HL-60 (cell line): Measurements from ENCODE around the gene LAMC2.

Experiments used
- TF ChIP-seq, protein P1 (sequence below): IDR thresholded peaks from one replicate; pipeline ENCODE4 v1.5.1; 2011; ENCODE audit warnings: low read length, control low read depth, inconsistent platforms; ENCODE audit not compliant: insufficient read depth
- TF ChIP-seq, protein P2 (sequence below): IDR thresholded peaks from 2 replicates; pipeline ENCODE4 v1.6.1; 2012; ENCODE audit warnings: low read depth; ENCODE audit not compliant: insufficient replicate concordance

GRCh38 chr1:183231545-183231944 lies 45.5 kb downstream of the LAMC2 start:
- TF ChIP-seq, protein P1, sequence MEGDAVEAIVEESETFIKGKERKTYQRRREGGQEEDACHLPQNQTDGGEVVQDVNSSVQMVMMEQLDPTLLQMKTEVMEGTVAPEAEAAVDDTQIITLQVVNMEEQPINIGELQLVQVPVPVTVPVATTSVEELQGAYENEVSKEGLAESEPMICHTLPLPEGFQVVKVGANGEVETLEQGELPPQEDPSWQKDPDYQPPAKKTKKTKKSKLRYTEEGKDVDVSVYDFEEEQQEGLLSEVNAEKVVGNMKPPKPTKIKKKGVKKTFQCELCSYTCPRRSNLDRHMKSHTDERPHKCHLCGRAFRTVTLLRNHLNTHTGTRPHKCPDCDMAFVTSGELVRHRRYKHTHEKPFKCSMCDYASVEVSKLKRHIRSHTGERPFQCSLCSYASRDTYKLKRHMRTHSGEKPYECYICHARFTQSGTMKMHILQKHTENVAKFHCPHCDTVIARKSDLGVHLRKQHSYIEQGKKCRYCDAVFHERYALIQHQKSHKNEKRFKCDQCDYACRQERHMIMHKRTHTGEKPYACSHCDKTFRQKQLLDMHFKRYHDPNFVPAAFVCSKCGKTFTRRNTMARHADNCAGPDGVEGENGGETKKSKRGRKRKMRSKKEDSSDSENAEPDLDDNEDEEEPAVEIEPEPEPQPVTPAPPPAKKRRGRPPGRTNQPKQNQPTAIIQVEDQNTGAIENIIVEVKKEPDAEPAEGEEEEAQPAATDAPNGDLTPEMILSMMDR = no peak
- TF ChIP-seq, protein P2, sequence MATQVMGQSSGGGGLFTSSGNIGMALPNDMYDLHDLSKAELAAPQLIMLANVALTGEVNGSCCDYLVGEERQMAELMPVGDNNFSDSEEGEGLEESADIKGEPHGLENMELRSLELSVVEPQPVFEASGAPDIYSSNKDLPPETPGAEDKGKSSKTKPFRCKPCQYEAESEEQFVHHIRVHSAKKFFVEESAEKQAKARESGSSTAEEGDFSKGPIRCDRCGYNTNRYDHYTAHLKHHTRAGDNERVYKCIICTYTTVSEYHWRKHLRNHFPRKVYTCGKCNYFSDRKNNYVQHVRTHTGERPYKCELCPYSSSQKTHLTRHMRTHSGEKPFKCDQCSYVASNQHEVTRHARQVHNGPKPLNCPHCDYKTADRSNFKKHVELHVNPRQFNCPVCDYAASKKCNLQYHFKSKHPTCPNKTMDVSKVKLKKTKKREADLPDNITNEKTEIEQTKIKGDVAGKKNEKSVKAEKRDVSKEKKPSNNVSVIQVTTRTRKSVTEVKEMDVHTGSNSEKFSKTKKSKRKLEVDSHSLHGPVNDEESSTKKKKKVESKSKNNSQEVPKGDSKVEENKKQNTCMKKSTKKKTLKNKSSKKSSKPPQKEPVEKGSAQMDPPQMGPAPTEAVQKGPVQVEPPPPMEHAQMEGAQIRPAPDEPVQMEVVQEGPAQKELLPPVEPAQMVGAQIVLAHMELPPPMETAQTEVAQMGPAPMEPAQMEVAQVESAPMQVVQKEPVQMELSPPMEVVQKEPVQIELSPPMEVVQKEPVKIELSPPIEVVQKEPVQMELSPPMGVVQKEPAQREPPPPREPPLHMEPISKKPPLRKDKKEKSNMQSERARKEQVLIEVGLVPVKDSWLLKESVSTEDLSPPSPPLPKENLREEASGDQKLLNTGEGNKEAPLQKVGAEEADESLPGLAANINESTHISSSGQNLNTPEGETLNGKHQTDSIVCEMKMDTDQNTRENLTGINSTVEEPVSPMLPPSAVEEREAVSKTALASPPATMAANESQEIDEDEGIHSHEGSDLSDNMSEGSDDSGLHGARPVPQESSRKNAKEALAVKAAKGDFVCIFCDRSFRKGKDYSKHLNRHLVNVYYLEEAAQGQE = no peak
